Measurements from ENCODE around the gene SYT11.
A peak's percentile ranks its signal among the peaks of the same experiment; 100 is the strongest.
"Not testable (repeated sequence)": the region's sequence is repeated elsewhere in the genome, so short reads cannot be mapped to it uniquely, and the experiment has no call there.

Gene SYT11

DNA sequence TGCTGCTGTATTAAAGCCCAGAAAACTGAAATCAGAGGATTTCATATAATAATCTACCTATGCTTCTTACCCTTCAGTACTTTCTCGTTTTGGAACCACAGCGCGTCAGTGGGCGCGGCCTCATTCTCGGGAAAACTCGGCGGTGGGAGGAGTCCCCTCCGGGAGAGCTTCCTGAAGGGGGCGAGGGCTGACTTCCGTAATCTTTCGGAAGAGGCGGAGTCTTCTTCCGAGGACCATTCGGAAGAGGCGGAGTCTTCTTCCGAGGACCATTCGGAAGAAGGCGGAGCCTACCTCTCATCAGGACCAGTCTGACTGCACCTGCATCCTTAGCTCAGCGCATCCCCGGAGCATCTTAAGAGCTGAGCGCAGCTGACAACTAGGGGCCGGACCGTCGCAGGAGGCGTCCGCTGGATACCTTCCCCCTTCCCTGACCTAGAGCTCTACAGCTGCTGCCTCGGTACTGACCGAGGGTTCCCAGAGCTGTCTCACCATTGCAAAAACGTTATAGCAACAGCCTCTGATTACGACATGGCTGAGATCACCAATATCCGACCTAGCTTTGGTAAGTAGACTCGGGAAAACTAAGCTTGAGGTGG, at the start of gene SYT11:
TSS of gene SYT11 (plus strand) at position 334 of the 596 bp plus-strand sequence. CDS start at position 529, 195 bp downstream.
- DNase-seq (ENCODE audit: low read depth in 2 of 2), result peak; percentile 84 to 89

- no peak for DNase-seq (ENCODE audit: low read depth in 2 of 2)
Observed at GRCh38 chr1:155812878-155813277, 46.5 kb upstream of the SYT11 start.

- no peak for DNase-seq (ENCODE audit: low read depth in 2 of 2)
Observed at GRCh38 chr1:155813672-155814071, 45.7 kb upstream of the SYT11 start.

- no peak for DNase-seq (ENCODE audit: low read depth in 2 of 2)
Observed at GRCh38 chr1:155816351-155816750, 43.0 kb upstream of the SYT11 start.

DNA sequence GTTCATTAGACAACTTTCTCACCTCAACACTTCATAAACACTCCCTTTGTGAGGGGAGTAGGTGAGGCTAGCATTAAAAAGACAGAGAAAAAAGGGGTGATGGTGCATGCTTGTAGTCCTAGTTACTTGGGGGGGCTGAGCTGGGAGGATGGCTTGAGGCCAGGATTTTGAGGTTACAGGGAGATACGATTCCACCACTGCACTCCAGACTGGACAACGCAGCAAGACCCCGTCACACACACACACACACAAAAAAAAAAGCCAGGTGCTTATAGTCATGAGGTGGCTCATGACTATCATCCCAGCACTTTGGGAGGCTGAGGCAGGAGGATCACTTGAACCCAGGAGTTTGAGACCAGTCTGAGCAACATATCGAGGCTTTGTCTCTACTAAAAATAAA, 31.9 kb upstream of the SYT11 start:
- DNase-seq (ENCODE audit: low read depth in 2 of 2), result no peak

DNA sequence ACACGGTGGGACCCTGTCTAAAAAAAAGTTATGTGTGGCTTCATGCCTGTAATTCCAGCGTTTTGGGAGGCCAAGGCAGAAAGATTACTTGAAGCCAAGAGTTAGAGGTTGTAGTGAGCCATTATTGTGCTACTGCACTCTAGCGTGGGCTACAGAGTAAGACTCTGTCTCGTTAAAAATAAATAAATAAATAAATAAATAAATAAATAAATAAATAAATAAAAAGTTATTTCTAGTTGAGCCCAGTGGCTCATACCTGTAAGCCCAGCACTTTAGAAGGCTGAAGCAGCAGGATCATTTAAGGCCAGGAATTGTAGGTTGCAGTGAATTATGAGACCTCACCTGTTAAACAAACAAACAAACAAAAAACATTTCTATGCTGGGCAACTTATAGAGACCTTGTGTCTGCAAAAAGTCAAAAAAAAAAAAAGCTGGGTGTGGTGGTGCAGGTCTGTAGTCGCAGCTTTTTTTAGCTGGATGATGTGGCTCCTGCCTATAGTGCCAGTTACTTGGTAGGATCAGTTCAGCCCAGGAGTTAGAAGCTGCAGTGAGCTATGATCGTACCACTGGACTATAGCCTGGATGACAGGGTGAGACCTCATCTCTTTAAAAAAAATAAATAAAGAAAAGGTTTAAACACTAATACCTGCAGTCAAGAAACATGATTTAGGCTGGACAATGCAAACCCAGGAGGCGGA, 27.9 kb upstream of the SYT11 start:
- DNase-seq (ENCODE audit: low read depth in 2 of 2), result no peak

DNA sequence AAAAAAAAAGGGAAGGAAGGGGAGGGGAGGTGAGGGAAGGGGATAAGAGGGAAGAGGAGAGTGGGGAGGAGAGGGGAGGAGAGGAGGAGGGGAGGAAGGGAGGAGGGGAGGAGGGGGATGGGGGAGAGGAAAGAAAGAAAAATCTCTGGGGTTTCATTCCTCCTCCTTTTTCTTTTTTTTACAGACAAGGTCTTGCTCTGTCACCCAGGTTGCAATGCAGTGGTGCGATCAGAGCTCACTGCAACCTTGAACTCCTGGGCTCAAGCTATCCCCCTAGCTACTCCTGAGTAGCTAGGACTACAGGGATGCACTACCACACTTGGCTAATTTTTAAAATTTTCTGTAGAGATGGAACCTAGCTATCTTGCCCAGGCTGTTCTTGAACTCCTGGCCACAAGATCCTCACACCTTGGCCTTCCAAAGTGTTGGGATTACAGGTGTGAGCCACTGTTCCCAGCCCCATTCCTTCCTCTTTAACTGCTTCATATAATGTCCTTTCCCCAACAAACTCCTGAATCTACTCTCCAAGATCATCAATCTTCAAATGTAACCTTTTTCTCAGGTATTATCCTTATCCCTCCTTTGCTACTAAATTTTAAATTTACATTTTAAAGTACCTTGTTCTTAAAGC, 25.6 kb upstream of the SYT11 start:
- DNase-seq (ENCODE audit: low read depth in 2 of 2), result no peak

- DNase-seq (ENCODE audit: low read depth in 2 of 2), result no peak
Observed at GRCh38 chr1:155834296-155834926, 25.0 kb upstream of the SYT11 start.

- not testable (repeated sequence) for DNase-seq (ENCODE audit: low read depth in 2 of 2)
Observed at GRCh38 chr1:155834927-155835399, 24.4 kb upstream of the SYT11 start.

- no peak for DNase-seq (ENCODE audit: low read depth in 2 of 2)
Observed at GRCh38 chr1:155835548-155835947, 23.8 kb upstream of the SYT11 start.

DNA sequence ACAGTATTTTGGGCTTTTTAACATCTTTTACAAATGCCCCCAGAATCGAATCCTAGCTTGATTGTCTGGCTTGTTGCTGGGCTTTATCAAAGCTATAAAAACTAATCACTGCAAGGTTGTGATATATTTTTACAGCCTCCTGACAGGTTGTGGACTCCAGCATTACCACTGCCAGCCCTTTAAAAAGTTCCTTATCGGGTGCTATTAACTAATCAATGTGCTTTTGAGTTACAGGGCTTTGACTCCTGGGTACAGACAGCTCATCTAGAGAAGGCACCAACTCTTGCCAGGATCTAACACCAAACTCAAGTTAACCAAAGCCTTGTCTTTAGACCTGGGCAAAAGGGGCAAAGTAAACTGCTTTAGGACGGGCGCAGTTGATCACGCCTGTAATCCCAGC, 19.0 kb upstream of the SYT11 start:
- no peak for DNase-seq (ENCODE audit: low read depth in 2 of 2)

DNA sequence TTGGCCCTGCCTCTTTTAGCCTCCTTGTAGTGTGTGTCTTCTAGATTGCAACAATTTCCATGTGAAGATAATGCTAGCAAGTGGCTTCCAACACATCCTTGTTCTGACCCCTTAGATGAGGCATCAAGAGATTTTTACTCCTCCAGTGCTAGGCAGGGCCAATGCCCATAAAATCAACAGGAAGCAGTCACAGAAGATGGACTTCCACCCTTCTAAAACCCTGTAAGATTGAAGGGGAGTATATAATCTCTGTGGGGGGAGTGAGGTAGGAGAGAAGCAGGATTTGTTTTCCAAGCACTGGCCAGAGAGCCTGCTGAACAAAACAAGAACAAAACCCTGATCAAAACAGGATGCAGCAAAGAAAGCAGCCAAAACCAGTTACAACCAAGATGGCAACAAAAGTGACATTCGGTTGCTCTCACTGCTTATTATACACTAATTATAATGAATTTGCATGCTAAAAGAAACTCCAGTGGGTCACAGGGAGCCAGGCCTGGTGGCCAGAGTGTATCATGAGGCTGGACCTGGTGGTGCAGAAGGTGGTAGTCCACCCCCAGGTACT, 14.4 kb upstream of the SYT11 start:
- no peak for DNase-seq (ENCODE audit: low read depth in 2 of 2)

- DNase-seq (ENCODE audit: low read depth in 2 of 2), result no peak
Observed at GRCh38 chr1:155847823-155848529, 11.4 kb upstream of the SYT11 start.

- DNase-seq (ENCODE audit: low read depth in 2 of 2), result no peak
Observed at GRCh38 chr1:155850345-155850744, 9.0 kb upstream of the SYT11 start.

GRCh38 chr1:155856257-155856974, 3.0 kb upstream of the SYT11 start:
- DNase-seq (ENCODE audit: low read depth in 2 of 2), result no peak

DNA sequence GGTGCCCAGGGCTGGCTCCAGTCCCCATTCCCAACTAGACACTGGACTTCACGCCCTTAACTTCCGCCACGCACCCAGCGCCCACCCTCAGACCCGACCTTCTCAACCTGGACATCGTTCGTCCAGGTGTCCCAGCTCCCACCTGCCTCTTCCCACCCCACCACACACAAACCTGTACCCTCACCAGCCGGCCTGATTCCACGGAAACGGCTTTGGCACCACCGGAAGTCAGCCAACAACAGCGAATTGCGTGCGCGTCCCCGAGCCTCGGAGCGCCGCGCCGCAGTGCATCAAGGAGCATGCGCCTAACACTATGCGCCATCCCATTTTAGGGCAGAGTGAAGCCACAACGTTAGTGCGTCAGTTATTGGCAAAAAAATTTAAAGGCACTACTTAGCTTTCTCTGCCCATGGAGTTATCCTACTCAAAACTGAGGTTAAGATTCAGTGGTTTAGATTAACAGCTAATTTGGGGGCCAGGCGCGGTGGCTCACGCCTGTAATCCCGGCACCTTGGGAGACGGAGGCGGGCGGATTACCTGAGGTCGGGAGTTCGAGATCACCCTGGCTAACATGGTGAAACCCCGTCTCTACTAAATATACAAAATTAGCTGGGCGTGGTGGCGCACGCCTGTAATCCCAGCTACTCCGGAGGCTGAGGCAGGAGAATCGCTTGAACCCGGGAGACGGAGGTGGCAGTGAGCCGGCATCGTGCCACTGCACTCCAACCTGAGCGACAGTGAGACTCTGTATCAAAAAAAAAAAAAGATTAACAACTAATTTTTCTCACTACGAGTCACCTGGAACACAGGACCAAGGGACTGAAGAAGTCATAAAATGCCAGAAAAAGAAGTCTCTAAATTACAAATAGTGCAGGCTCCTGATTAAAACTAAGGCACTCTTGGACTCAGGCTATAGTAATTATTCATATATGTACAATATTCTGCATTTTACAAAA, 2.1 kb upstream of the SYT11 start, which contains the start of gene GON4L:
TSS of gene GON4L (minus strand) at position 240 of the 956 bp plus-strand sequence. CDS start 3,434 bp downstream, outside the sequence.
- DNase-seq (ENCODE audit: low read depth in 2 of 2), result peak; percentile 73 to 80

GRCh38 chr1:155858800-155859233, 550 bp upstream of the SYT11 start:
- DNase-seq (ENCODE audit: low read depth in 2 of 2), result no peak

GRCh38 chr1:155859881-155860871, 809 bp downstream of the SYT11 start:
- DNase-seq (ENCODE audit: low read depth in 2 of 2), result peak; percentile 27 to 31
